ENCODE results near the gene ANKRD63. TPM values are rescaled to one million over a fixed set of nuclear protein-coding genes. Genes with fewer than 3 reads are reported as not detected.

ANKRD63 gene
- total and polyA plus RNA-seq, 10 of the 15 experiments (the other 5 are each of a cell fraction or from before 2014, with no cell fraction given), result not detected

GRCh38 chr15:40235201-40235885 lies 47.5 kb downstream of the ANKRD63 start:
- Histone ChIP-seq H3K79me2 (ENCODE audit: control insufficient read depth, insufficient read depth, low read length) (no peaks in the 10 kb centered on the region), H3K4me3 (no peak overlapping the region), H3K9me3 (replicated peaks; ENCODE audit: control insufficient read depth, insufficient read depth, low read length) (no peaks in the 10 kb centered on the region), H2AFZ (ENCODE audit: control insufficient read depth, low read depth, low read length) (peak overlapping the region; percentile 20; the same call in 1 of the 2 replicates), H3K36me3 (ENCODE audit: control insufficient read depth in 2 of 2, insufficient read depth in 2 of 2, low read length in 1 of 2) (peaks cover 7 to 13% of the 10 kb centered on the region in 2 experiments; a peak in 3 of 4 replicates), H4K20me1 (ENCODE audit: control insufficient read depth, insufficient read depth) (no peaks in the 10 kb centered on the region), H3K9ac (ENCODE audit: control insufficient read depth, insufficient read depth, low read length) (no peak overlapping the region), H3K27me3 (replicated peaks in 1 of 2; ENCODE audit: control insufficient read depth in 2 of 2, insufficient read depth in 2 of 2, low read length in 1 of 2) (no peaks in the 10 kb centered on the region; a peak in 1 of 4 replicates), H3K27ac (ENCODE audit: control insufficient read depth, insufficient read depth) (no peak overlapping the region), H3K4me2 (ENCODE audit: control insufficient read depth, insufficient read depth) (no peak overlapping the region), H3K4me1 (ENCODE audit: control insufficient read depth, insufficient read depth, low read length) (peaks cover 10% of the 10 kb centered on the region)
- DNase-seq (ENCODE audit: low read depth, low spot score), result no peak
- BruUV-seq (replicated peaks), result no TSS peak
- ChIA-PET RAD21 (ENCODE audit: unreplicated experiment) (interaction anchor here (1.2 kb wide), 1 partner anchor 190 kb away, joined by 3 read pairs; no protein-coding TSS in a partner anchor), POLR2A (interaction anchor here (1.0 kb wide), 1 partner anchor 17 kb away, joined by 6 read pairs; no protein-coding TSS in a partner anchor), SMC1A (ENCODE audit: uncharacterized antibody, unreplicated experiment) (interaction anchor here (1.0 to 1.9 kb wide), 3 partner anchors 18 to 73 kb away, joined by 3 to 6 read pairs (median 3); no protein-coding TSS in a partner anchor), CTCF (interaction anchor here (0.7 to 4.1 kb wide), 2 partner anchors 17 to 109 kb away, joined by 3 to 11 read pairs; no protein-coding TSS in a partner anchor)
- intact Hi-C loops (cut with micrococcal nuclease; ENCODE audit: unreplicated experiment), result no loop called here
- in situ Hi-C loops (cut with MboI), result no loop called here
- 38% methylated on average over 4 of the region's 4 CpGs for WGBS (ENCODE audit: insufficient coverage, insufficient replicate concordance, low lambda C conversion rate, missing lambda C conversion rate)
- no peak for FAIRE-seq
- peak; percentile 41 for ATAC-seq
- TF ChIP-seq CUX1 (IDR thresholded peaks at IDR 0.05; ENCODE audit: insufficient replicate concordance, low read depth, low read length) (no peak), NFYB (IDR thresholded peaks at IDR 0.05; ENCODE audit: insufficient read depth, low read depth, low read length) (peak; percentile 63; the same call in 1 of the 2 replicates), ASH2L (IDR thresholded peaks at IDR 0.05; ENCODE audit: borderline replicate concordance, low read depth) (no peak), RBBP5 (conservative IDR thresholded peaks at IDR 0.05) (no peak), EP300 (IDR thresholded peaks at IDR 0.05; ENCODE audit: borderline replicate concordance in 1 of 2, control insufficient read depth in 1 of 2, low read depth in 2 of 2, low read length in 2 of 2) (no peak), TCF7 (IDR thresholded peaks at IDR 0.05; ENCODE audit: borderline replicate concordance) (no peak), RB1 (IDR thresholded peaks at IDR 0.05; ENCODE audit: borderline replicate concordance) (no peak), KAT2A (conservative IDR thresholded peaks at IDR 0.05; ENCODE audit: control insufficient read depth, low read depth, low read length) (no peak), ZNF592 (IDR thresholded peaks at IDR 0.05) (no peak), SUZ12 (IDR thresholded peaks at IDR 0.05; ENCODE audit: unreplicated experiment) (no peak), TCF3 (IDR thresholded peaks at IDR 0.05; ENCODE audit: borderline replicate concordance, insufficient read depth, low read depth, low read length) (no peak), YBX1 (IDR thresholded peaks at IDR 0.05) (no peak), IKZF1 (conservative IDR thresholded peaks at IDR 0.05) (no peak)

Measured in GM12878 (cell line).